A549 (cell line): ENCODE measurements around the gene PROX1.

Experiments
- CBX8 ChIP-seq: fragments of 200-600 bp; sonication (generic); IDR thresholded peaks from 2 replicates; pipeline ENCODE4 v1.6.1; 2016
- POLR2A ChIP-seq: IDR thresholded peaks from 2 replicates; pipeline ENCODE4 v1.6.1; 2012; ENCODE audit warnings: mild to moderate bottlenecking, low read length

DNA sequence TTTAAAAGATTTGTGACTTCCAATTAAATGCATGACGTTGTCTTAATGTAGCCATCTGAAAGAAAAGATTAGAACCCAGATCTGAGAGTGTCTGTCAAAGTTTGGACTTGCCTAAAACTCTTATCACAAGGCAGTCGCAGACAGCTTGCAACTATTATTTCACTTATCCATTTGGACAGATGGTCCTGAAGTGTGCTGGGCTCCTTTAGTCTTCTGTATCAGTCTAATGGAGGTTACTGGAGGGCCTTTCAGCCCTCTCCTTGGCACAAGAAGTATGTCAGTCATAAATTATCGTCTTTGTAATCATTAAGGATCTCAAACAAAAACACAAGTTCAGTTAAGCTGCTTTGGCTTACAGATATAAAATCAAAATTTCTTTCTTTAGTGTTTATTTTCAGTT lies 15.5 kb downstream of the PROX1 start:
- TF ChIP-seq CBX8 (no peak), POLR2A (no peak)
